ENCODE data around the gene SNX5.

Gene SNX5

GRCh38 chr20:18006684-18007083 is 38.1 kb upstream of the SNX5 start:
- no peak overlapping the region for H3K4me3 ChIP-seq (ENCODE audit: low read depth in 1 of 5, low read length in 5 of 5)
- peaks cover 0 to 14% (median 9%) of the 10 kb centered on the region in 5 donors for H3K4me1 ChIP-seq (ENCODE audit: control insufficient read depth in 5 of 5, insufficient read depth in 5 of 5, low read length in 5 of 5)
- no peaks in the 10 kb centered on the region for H3K27me3 ChIP-seq (ENCODE audit: control insufficient read depth in 5 of 5, insufficient read depth in 4 of 5, low read length in 5 of 5)
- H3K9me3 ChIP-seq (ENCODE audit: control insufficient read depth in 5 of 5, low read length in 5 of 5) = no peaks in the 10 kb centered on the region
- H3K36me3 ChIP-seq (ENCODE audit: control insufficient read depth in 5 of 5, insufficient read depth in 5 of 5, low read length in 5 of 5) = no peaks in the 10 kb centered on the region
- no peak overlapping the region for H3K9ac ChIP-seq (ENCODE audit: low read length in 5 of 5)
- no peak overlapping the region for H3K27ac ChIP-seq (ENCODE audit: low read depth, low read length)

GRCh38 chr20:18005990-18006364 is 37.4 kb upstream of the SNX5 start:
- no peak overlapping the region for H3K4me3 ChIP-seq (ENCODE audit: low read depth in 1 of 5, low read length in 5 of 5)
- no peak overlapping the region for H3K27ac ChIP-seq (ENCODE audit: low read depth, low read length)
- H3K36me3 ChIP-seq (ENCODE audit: control insufficient read depth in 5 of 5, insufficient read depth in 5 of 5, low read length in 5 of 5) = no peaks in the 10 kb centered on the region
- no peak overlapping the region for H3K9ac ChIP-seq (ENCODE audit: low read length in 5 of 5)
- no peaks in the 10 kb centered on the region for H3K27me3 ChIP-seq (ENCODE audit: control insufficient read depth in 5 of 5, insufficient read depth in 4 of 5, low read length in 5 of 5)
- peaks cover 0 to 20% (median 10%) of the 10 kb centered on the region in 5 donors for H3K4me1 ChIP-seq (ENCODE audit: control insufficient read depth in 5 of 5, insufficient read depth in 5 of 5, low read length in 5 of 5)
- H3K9me3 ChIP-seq (ENCODE audit: control insufficient read depth in 5 of 5, low read length in 5 of 5) = no peaks in the 10 kb centered on the region

GRCh38 chr20:18005170-18005989 is 36.8 kb upstream of the SNX5 start:
- Histone ChIP-seq H3K36me3 (ENCODE audit: control insufficient read depth in 5 of 5, insufficient read depth in 5 of 5, low read length in 5 of 5) (no peaks in the 10 kb centered on the region), H3K9me3 (ENCODE audit: control insufficient read depth in 5 of 5, low read length in 5 of 5) (no peaks in the 10 kb centered on the region), H3K27me3 (ENCODE audit: control insufficient read depth in 5 of 5, insufficient read depth in 4 of 5, low read length in 5 of 5) (no peaks in the 10 kb centered on the region), H3K4me1 (ENCODE audit: control insufficient read depth in 5 of 5, insufficient read depth in 5 of 5, low read length in 5 of 5) (peaks cover 0 to 21% (median 10%) of the 10 kb centered on the region in 5 donors), H3K27ac (ENCODE audit: low read depth, low read length) (no peak overlapping the region), H3K4me3 (ENCODE audit: low read depth in 1 of 5, low read length in 5 of 5) (no peak overlapping the region), H3K9ac (ENCODE audit: low read length in 5 of 5) (no peak overlapping the region)

GRCh38 chr20:18004384-18005031 is 35.9 kb upstream of the SNX5 start:
- Histone ChIP-seq H3K27me3 (ENCODE audit: control insufficient read depth in 5 of 5, insufficient read depth in 4 of 5, low read length in 5 of 5) (no peaks in the 10 kb centered on the region), H3K27ac (ENCODE audit: low read depth, low read length) (no peak overlapping the region), H3K4me1 (ENCODE audit: control insufficient read depth in 5 of 5, insufficient read depth in 5 of 5, low read length in 5 of 5) (peaks cover 0 to 21% (median 10%) of the 10 kb centered on the region in 5 donors), H3K36me3 (ENCODE audit: control insufficient read depth in 5 of 5, insufficient read depth in 5 of 5, low read length in 5 of 5) (no peaks in the 10 kb centered on the region), H3K4me3 (ENCODE audit: low read depth in 1 of 5, low read length in 5 of 5) (no peak overlapping the region), H3K9ac (ENCODE audit: low read length in 5 of 5) (no peak overlapping the region), H3K9me3 (ENCODE audit: control insufficient read depth in 5 of 5, low read length in 5 of 5) (no peaks in the 10 kb centered on the region)

GRCh38 chr20:18003897-18004296 is 35.3 kb upstream of the SNX5 start:
- H3K4me3 ChIP-seq (ENCODE audit: low read depth in 1 of 5, low read length in 5 of 5) = no peak overlapping the region
- H3K27me3 ChIP-seq (ENCODE audit: control insufficient read depth in 5 of 5, insufficient read depth in 4 of 5, low read length in 5 of 5) = no peaks in the 10 kb centered on the region
- H3K27ac ChIP-seq (ENCODE audit: low read depth, low read length) = no peak overlapping the region
- peaks cover 0 to 21% (median 10%) of the 10 kb centered on the region in 5 donors for H3K4me1 ChIP-seq (ENCODE audit: control insufficient read depth in 5 of 5, insufficient read depth in 5 of 5, low read length in 5 of 5)
- no peaks in the 10 kb centered on the region for H3K9me3 ChIP-seq (ENCODE audit: control insufficient read depth in 5 of 5, low read length in 5 of 5)
- no peaks in the 10 kb centered on the region for H3K36me3 ChIP-seq (ENCODE audit: control insufficient read depth in 5 of 5, insufficient read depth in 5 of 5, low read length in 5 of 5)
- no peak overlapping the region for H3K9ac ChIP-seq (ENCODE audit: low read length in 5 of 5)

GRCh38 chr20:18001131-18001921 is 32.7 kb upstream of the SNX5 start:
- Histone ChIP-seq H3K4me3 (ENCODE audit: low read depth in 1 of 5, low read length in 5 of 5) (no peak overlapping the region), H3K9me3 (ENCODE audit: control insufficient read depth in 5 of 5, low read length in 5 of 5) (no peaks in the 10 kb centered on the region), H3K36me3 (ENCODE audit: control insufficient read depth in 5 of 5, insufficient read depth in 5 of 5, low read length in 5 of 5) (no peaks in the 10 kb centered on the region), H3K27me3 (ENCODE audit: control insufficient read depth in 5 of 5, insufficient read depth in 4 of 5, low read length in 5 of 5) (no peaks in the 10 kb centered on the region), H3K9ac (ENCODE audit: low read length in 5 of 5) (no peak overlapping the region), H3K27ac (ENCODE audit: low read depth, low read length) (no peak overlapping the region), H3K4me1 (ENCODE audit: control insufficient read depth in 5 of 5, insufficient read depth in 5 of 5, low read length in 5 of 5) (peaks cover 0 to 14% (median 4%) of the 10 kb centered on the region in 5 donors)

GRCh38 chr20:17999566-17999965 is 31.0 kb upstream of the SNX5 start:
- H3K4me1 ChIP-seq (ENCODE audit: control insufficient read depth in 5 of 5, insufficient read depth in 5 of 5, low read length in 5 of 5) = peaks cover 2 to 20% (median 10%) of the 10 kb centered on the region in 5 donors
- H3K27ac ChIP-seq (ENCODE audit: low read depth, low read length) = no peak overlapping the region
- no peaks in the 10 kb centered on the region for H3K9me3 ChIP-seq (ENCODE audit: control insufficient read depth in 5 of 5, low read length in 5 of 5)
- H3K9ac ChIP-seq (ENCODE audit: low read length in 5 of 5) = no peak overlapping the region
- no peaks in the 10 kb centered on the region for H3K36me3 ChIP-seq (ENCODE audit: control insufficient read depth in 5 of 5, insufficient read depth in 5 of 5, low read length in 5 of 5)
- H3K4me3 ChIP-seq (ENCODE audit: low read depth in 1 of 5, low read length in 5 of 5) = no peak overlapping the region
- H3K27me3 ChIP-seq (ENCODE audit: control insufficient read depth in 5 of 5, insufficient read depth in 4 of 5, low read length in 5 of 5) = no peaks in the 10 kb centered on the region

GRCh38 chr20:17998446-17998845 is 29.9 kb upstream of the SNX5 start:
- no peaks in the 10 kb centered on the region for H3K36me3 ChIP-seq (ENCODE audit: control insufficient read depth in 5 of 5, insufficient read depth in 5 of 5, low read length in 5 of 5)

GRCh38 chr20:17995967-17996819 is 27.6 kb upstream of the SNX5 start:
- H3K36me3 ChIP-seq (ENCODE audit: control insufficient read depth in 5 of 5, insufficient read depth in 5 of 5, low read length in 5 of 5) = peaks cover 0 to 4% (median 0%) of the 10 kb centered on the region in 5 donors
- peak overlapping the region in 1 of 5 donors; percentile 17 for H3K4me3 ChIP-seq (ENCODE audit: low read depth in 1 of 5, low read length in 5 of 5)
- no peaks in the 10 kb centered on the region for H3K27me3 ChIP-seq (ENCODE audit: control insufficient read depth in 5 of 5, insufficient read depth in 4 of 5, low read length in 5 of 5)
- no peak overlapping the region for H3K27ac ChIP-seq (ENCODE audit: low read depth, low read length)
- H3K9me3 ChIP-seq (ENCODE audit: control insufficient read depth in 5 of 5, low read length in 5 of 5) = no peaks in the 10 kb centered on the region
- H3K4me1 ChIP-seq (ENCODE audit: control insufficient read depth in 5 of 5, insufficient read depth in 5 of 5, low read length in 5 of 5) = peaks cover 2 to 9% (median 7%) of the 10 kb centered on the region in 5 donors
- peak overlapping the region in 2 of 5 donors; percentile 26 to 57 for H3K9ac ChIP-seq (ENCODE audit: low read length in 5 of 5)

More at GRCh38 chr20:17998446-17998845, 29.9 kb upstream of the SNX5 start:
- Histone ChIP-seq H3K27ac (ENCODE audit: low read depth, low read length) (no peak overlapping the region), H3K4me1 (ENCODE audit: control insufficient read depth in 5 of 5, insufficient read depth in 5 of 5, low read length in 5 of 5) (peaks cover 2 to 15% (median 10%) of the 10 kb centered on the region in 5 donors), H3K9me3 (ENCODE audit: control insufficient read depth in 5 of 5, low read length in 5 of 5) (no peaks in the 10 kb centered on the region), H3K27me3 (ENCODE audit: control insufficient read depth in 5 of 5, insufficient read depth in 4 of 5, low read length in 5 of 5) (no peaks in the 10 kb centered on the region), H3K9ac (ENCODE audit: low read length in 5 of 5) (no peak overlapping the region), H3K4me3 (ENCODE audit: low read depth in 1 of 5, low read length in 5 of 5) (no peak overlapping the region)

Measured in subcutaneous abdominal adipose tissue (tissue), 5 donors.